HG03521 (cell line): ENCODE data around the gene PCLO.
A peak's percentile ranks its signal among the peaks of the same experiment; 100 is the strongest.

Experiments used
- ATAC-seq: cut with Tn5 transposase; IDR thresholded peaks from one replicate; pipeline ENCODE4 v1.9.1; 2021; ENCODE audit warnings: mild to moderate bottlenecking, moderate library complexity; ENCODE audit not compliant: unreplicated experiment

PCLO gene

GRCh38 chr7:82859106-82859850 is 303.4 kb downstream of the PCLO start:
- no peak for ATAC-seq

- no peak for ATAC-seq
Observed at GRCh38 chr7:82851121-82851520, 311.6 kb downstream of the PCLO start.

GRCh38 chr7:82841828-82842227 is 320.9 kb downstream of the PCLO start:
- no peak for ATAC-seq

GRCh38 chr7:82840061-82840460 is 322.6 kb downstream of the PCLO start:
- ATAC-seq: no peak

GRCh38 chr7:82839555-82839954 is 323.1 kb downstream of the PCLO start:
- no peak for ATAC-seq

- ATAC-seq: no peak
Observed at GRCh38 chr7:82839063-82839462, 323.6 kb downstream of the PCLO start.

- ATAC-seq: no peak
Observed at GRCh38 chr7:82838314-82838713, 324.4 kb downstream of the PCLO start.

GRCh38 chr7:82823073-82823472 is 339.6 kb downstream of the PCLO start:
- no peak for ATAC-seq

- ATAC-seq: no peak
Observed at GRCh38 chr7:82821037-82821436, 341.6 kb downstream of the PCLO start.

- ATAC-seq: no peak
Observed at GRCh38 chr7:82818171-82818570, 344.5 kb downstream of the PCLO start.

- no peak for ATAC-seq
Observed at GRCh38 chr7:82816272-82816671, 346.4 kb downstream of the PCLO start.

- peak; percentile 86 for ATAC-seq
Observed at GRCh38 chr7:82810558-82811259, 352.0 kb downstream of the PCLO start.

GRCh38 chr7:82808633-82809032 is 354.1 kb downstream of the PCLO start:
- ATAC-seq: no peak

- no peak for ATAC-seq
Observed at GRCh38 chr7:82805527-82805960, 357.1 kb downstream of the PCLO start.

- no peak for ATAC-seq
Observed at GRCh38 chr7:82803411-82803810, 359.3 kb downstream of the PCLO start.

- no peak for ATAC-seq
Observed at GRCh38 chr7:82789883-82790609, 372.6 kb downstream of the PCLO start.

GRCh38 chr7:82778021-82778420 is 384.7 kb downstream of the PCLO start:
- no peak for ATAC-seq

GRCh38 chr7:82762880-82763279 is 399.8 kb downstream of the PCLO start:
- ATAC-seq: no peak

- ATAC-seq: no peak
Observed at GRCh38 chr7:82760831-82761230, 401.9 kb downstream of the PCLO start.

GRCh38 chr7:82760074-82760473 is 402.6 kb downstream of the PCLO start:
- ATAC-seq: no peak

- ATAC-seq: no peak
Observed at GRCh38 chr7:82755705-82756551, 406.8 kb downstream of the PCLO start.
